H9 (cell line): Measurements from ENCODE around the gene DCAF4. TPM values are rescaled to one million over a fixed set of nuclear protein-coding genes. Genes with fewer than 3 reads are reported as not detected.

ENCODE experiments used
- DNase-seq: peaks from one replicate; pipeline ENCODE4 v3.0.0-alpha.2; 2017
- H2AFZ ChIP-seq: one replicate; pipeline ENCODE4 v1.6.1; 2013; ENCODE audit warnings: mild to moderate bottlenecking, low read length, control low read depth, moderate library complexity
- H2AK5ac ChIP-seq: 2 replicates; pipeline ENCODE4 v1.6.1; 2013; ENCODE audit warnings: low read length, control low read depth, mixed read lengths; ENCODE audit not compliant: insufficient read length
- H2BK120ac ChIP-seq: one replicate; pipeline ENCODE4 v1.6.1; 2013; ENCODE audit warnings: low read depth, mild to moderate bottlenecking, low read length, control low read depth, inconsistent platforms; ENCODE audit not compliant: poor library complexity, severe bottlenecking
- H2BK12ac ChIP-seq: 2 replicates; pipeline ENCODE4 v1.6.1; 2013; ENCODE audit warnings: low read length, control low read depth, mixed read lengths, low read depth; ENCODE audit not compliant: insufficient read length
- H2BK15ac ChIP-seq: 2 replicates; pipeline ENCODE4 v1.6.1; 2013; ENCODE audit warnings: low read depth, low read length, control low read depth
- H2BK20ac ChIP-seq: one replicate; pipeline ENCODE4 v1.6.1; 2013; ENCODE audit warnings: low read depth, mild to moderate bottlenecking, low read length, control low read depth, inconsistent platforms; ENCODE audit not compliant: poor library complexity, severe bottlenecking
- H2BK5ac ChIP-seq: 2 replicates; pipeline ENCODE4 v1.6.1; 2013; ENCODE audit warnings: low read length, control low read depth, mixed read lengths; ENCODE audit not compliant: insufficient read length
- H3K14ac ChIP-seq: 2 replicates; pipeline ENCODE4 v1.6.1; 2013; ENCODE audit warnings: low read length, control low read depth; ENCODE audit not compliant: insufficient read depth
- H3K18ac ChIP-seq: 2 replicates; pipeline ENCODE4 v1.6.1; 2013; ENCODE audit warnings: low read depth, mild to moderate bottlenecking, mixed read lengths, low read length, control low read depth; ENCODE audit not compliant: insufficient read length
- H3K23ac ChIP-seq: 2 replicates; pipeline ENCODE4 v1.6.1; 2013; ENCODE audit warnings: low read length, control low read depth, mixed read lengths, low read depth; ENCODE audit not compliant: insufficient read length
- H3K23me2 ChIP-seq: 2 replicates; pipeline ENCODE4 v1.6.1; 2013; ENCODE audit warnings: low read depth, mild to moderate bottlenecking, mixed read lengths, low read length, control low read depth; ENCODE audit not compliant: insufficient read length, poor library complexity, severe bottlenecking
- H3K27ac ChIP-seq: 2 replicates; pipeline ENCODE4 v1.5.1; 2013; ENCODE audit warnings: low read length, control low read depth, mixed read lengths, low read depth; ENCODE audit not compliant: insufficient read length
- H3K27me3 ChIP-seq: 2 replicates; pipeline ENCODE4 v1.6.1; 2013; ENCODE audit warnings: low read length, control low read depth, inconsistent platforms; ENCODE audit not compliant: insufficient read depth
- H3K4ac ChIP-seq: 2 replicates; pipeline ENCODE4 v1.6.1; 2013; ENCODE audit warnings: low read depth, mild to moderate bottlenecking, control low read depth, inconsistent platforms, low read length, moderate library complexity
- H3K4me1 ChIP-seq: 2 replicates; pipeline ENCODE4 v1.6.1; 2013; ENCODE audit warnings: low read length, control low read depth, inconsistent platforms; ENCODE audit not compliant: insufficient read depth
- H3K4me2 ChIP-seq: 2 replicates; pipeline ENCODE4 v1.6.1; 2013; ENCODE audit warnings: low read length, control low read depth, mixed read lengths; ENCODE audit not compliant: insufficient read length, insufficient read depth
- H3K56ac ChIP-seq: 2 replicates; pipeline ENCODE4 v1.6.1; 2013; ENCODE audit warnings: low read depth, mild to moderate bottlenecking, mixed read lengths, low read length, control low read depth; ENCODE audit not compliant: insufficient read length
- H3K79me1 ChIP-seq: 2 replicates; pipeline ENCODE4 v1.6.1; 2013; ENCODE audit warnings: low read depth, mild to moderate bottlenecking, moderate library complexity, low read length, control low read depth, inconsistent platforms; ENCODE audit not compliant: insufficient read depth, poor library complexity, severe bottlenecking
- H3K79me2 ChIP-seq: 2 replicates; pipeline ENCODE4 v1.6.1; 2013; ENCODE audit warnings: low read length, control low read depth, inconsistent platforms; ENCODE audit not compliant: insufficient read depth
- H3K9ac ChIP-seq: 2 replicates; pipeline ENCODE4 v1.6.1; 2013; ENCODE audit warnings: low read length, control low read depth, mixed read lengths; ENCODE audit not compliant: insufficient read length; ENCODE audit errors: extremely low read depth
- H3K9me3 ChIP-seq: one replicate; pipeline ENCODE4 v1.6.1; 2013; ENCODE audit warnings: low read depth, low read length, inconsistent platforms; ENCODE audit not compliant: control insufficient read depth
- H3T11ph ChIP-seq: one replicate; pipeline ENCODE4 v1.6.1; 2013; ENCODE audit warnings: mild to moderate bottlenecking, low read length, control low read depth, inconsistent platforms
- H4K20me1 ChIP-seq: one replicate; pipeline ENCODE4 v1.6.1; 2013; ENCODE audit not compliant: control insufficient read depth, insufficient read length, insufficient read depth
- H4K5ac ChIP-seq: 2 replicates; pipeline ENCODE4 v1.6.1; 2013; ENCODE audit warnings: low read depth, mild to moderate bottlenecking, mixed read lengths, low read length, control low read depth; ENCODE audit not compliant: insufficient read length
- H4K8ac ChIP-seq: replicated peaks from 2 replicates; pipeline ENCODE4 v1.6.1; 2013; ENCODE audit warnings: low read length, control low read depth, mixed read lengths, low read depth; ENCODE audit not compliant: insufficient read length
- H4K91ac ChIP-seq: 2 replicates; pipeline ENCODE4 v1.6.1; 2013; ENCODE audit warnings: low read depth, mild to moderate bottlenecking, moderate library complexity, mixed read lengths, low read length, control low read depth; ENCODE audit not compliant: insufficient read length
- H3K27ac Mint-ChIP-seq, 3 experiments: 2 replicates in 2 of 3; 3 replicates in 1 of 3; pipeline ENCODE4 v1.8.0; 2020 to 2021; ENCODE audit warnings: mixed read lengths in 3 of 3, mild to moderate bottlenecking in 1 of 3, moderate library complexity in 1 of 3
- H3K27me3 Mint-ChIP-seq: 2 replicates; pipeline ENCODE4 v1.8.0; 2021; ENCODE audit warnings: low read depth, mild to moderate bottlenecking, moderate library complexity, mixed read lengths
- H3K36me3 Mint-ChIP-seq, 3 experiments: 2 replicates in 2 of 3; 3 replicates in 1 of 3; pipeline ENCODE4 v1.8.0; 2020 to 2021; ENCODE audit warnings: low read depth in 3 of 3, mixed read lengths in 3 of 3; ENCODE audit not compliant: insufficient read depth in 1 of 3
- H3K4me1 Mint-ChIP-seq, 2 experiments: 2 replicates each; pipeline ENCODE4 v1.8.0; 2020; ENCODE audit warnings: mixed read lengths in 2 of 2
- H3K4me3 Mint-ChIP-seq, 2 experiments: 2 replicates in 1 of 2; 3 replicates in 1 of 2; pipeline ENCODE4 v1.8.0; 2020 to 2021; ENCODE audit warnings: mild to moderate bottlenecking in 2 of 2, mixed read lengths in 2 of 2, moderate library complexity in 1 of 2
- H3K9me3 Mint-ChIP-seq, 2 experiments: 2 replicates in 1 of 2; 3 replicates in 1 of 2; pipeline ENCODE4 v1.8.0; 2020; ENCODE audit warnings: mild to moderate bottlenecking in 2 of 2, mixed read lengths in 2 of 2, moderate library complexity in 1 of 2
- WGBS: extraction: QIAGEN DNeasy Blood & Tissue Kit; methylation state at CpG from one replicate; pipeline ENCODE4 v1.1.7; 2013; ENCODE audit warnings: missing lambda C conversion rate, low lambda C conversion rate, mixed read lengths; ENCODE audit not compliant: insufficient read length; ENCODE audit errors: extremely low coverage; 5-methylcytosine and 5-hydroxymethylcytosine counted together
- total RNA-seq: library from RNA; stranded (reverse); gene quantifications from 2 replicates; pipeline ENCODE4 v1.2.1, GENCODE V29; 2021
- TF ChIP-seq, protein P1 (sequence below): fragments of 200-600 bp; sonication (generic); conservative IDR thresholded peaks from 3 replicates; pipeline ENCODE4 v1.8.0; 2021; ENCODE audit warnings: antibody characterized with exemption, mild to moderate bottlenecking

DCAF4 gene
- total RNA-seq, 1 experiment from 2014 or later, result 32.0 TPM

DNA sequence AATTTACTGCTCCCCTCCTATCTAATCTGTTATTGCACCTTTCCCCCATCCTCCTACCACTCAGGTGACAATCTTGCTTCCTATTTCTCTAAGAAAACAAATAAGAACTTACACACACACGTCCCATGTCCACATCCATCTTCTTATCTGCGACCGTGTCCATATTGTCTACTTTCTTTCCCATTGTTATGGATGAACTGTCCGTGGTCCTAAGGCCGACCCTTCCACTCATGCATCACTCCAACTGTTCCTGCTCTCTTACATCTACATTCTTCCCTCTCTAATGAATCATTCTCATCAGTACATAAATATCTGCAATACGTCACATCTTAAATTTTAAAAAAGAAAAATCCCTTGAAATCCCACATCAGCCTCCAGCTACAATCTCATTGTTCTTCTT, 70.7 kb downstream of the DCAF4 start:
- Histone ChIP-seq H3K4me1 (no peaks in the 10 kb centered on the region; the same call in 1 of the 2 replicates), H3K14ac (no peak overlapping the region), H2BK20ac (no peak overlapping the region), H4K8ac (no peak overlapping the region), H3K4me2 (no peak overlapping the region), H3T11ph (no peak overlapping the region), H3K9ac (no peak overlapping the region), H4K5ac (no peak overlapping the region), H3K9me3 (no peaks in the 10 kb centered on the region), H2BK12ac (no peak overlapping the region), H4K20me1 (no peaks in the 10 kb centered on the region), H3K79me1 (no peaks in the 10 kb centered on the region), H3K4ac (no peak overlapping the region), H2AK5ac (no peak overlapping the region), H3K18ac (no peak overlapping the region), H2BK15ac (no peak overlapping the region), H3K23me2 (no peaks in the 10 kb centered on the region), H3K79me2 (no peaks in the 10 kb centered on the region), H3K27ac (no peak overlapping the region), H3K56ac (no peak overlapping the region), H3K23ac (no peak overlapping the region), H2BK120ac (no peak overlapping the region), H3K27me3 (no peaks in the 10 kb centered on the region), H4K91ac (no peak overlapping the region), H2BK5ac (no peak overlapping the region), H2AFZ (no peak overlapping the region)
- DNase-seq, result no peak
- Mint-ChIP-seq H3K27me3 (no peaks in the 10 kb centered on the region), H3K9me3 (no peaks in the 10 kb centered on the region), H3K4me3 (no peak overlapping the region), H3K36me3 (peaks cover 9 to 37% (median 30%) of the 10 kb centered on the region in 3 experiments; a peak in 5 of 7 replicates), H3K4me1 (peaks cover 12 to 21% of the 10 kb centered on the region in 2 experiments), H3K27ac (no peak overlapping the region)
- TF ChIP-seq, protein P1, sequence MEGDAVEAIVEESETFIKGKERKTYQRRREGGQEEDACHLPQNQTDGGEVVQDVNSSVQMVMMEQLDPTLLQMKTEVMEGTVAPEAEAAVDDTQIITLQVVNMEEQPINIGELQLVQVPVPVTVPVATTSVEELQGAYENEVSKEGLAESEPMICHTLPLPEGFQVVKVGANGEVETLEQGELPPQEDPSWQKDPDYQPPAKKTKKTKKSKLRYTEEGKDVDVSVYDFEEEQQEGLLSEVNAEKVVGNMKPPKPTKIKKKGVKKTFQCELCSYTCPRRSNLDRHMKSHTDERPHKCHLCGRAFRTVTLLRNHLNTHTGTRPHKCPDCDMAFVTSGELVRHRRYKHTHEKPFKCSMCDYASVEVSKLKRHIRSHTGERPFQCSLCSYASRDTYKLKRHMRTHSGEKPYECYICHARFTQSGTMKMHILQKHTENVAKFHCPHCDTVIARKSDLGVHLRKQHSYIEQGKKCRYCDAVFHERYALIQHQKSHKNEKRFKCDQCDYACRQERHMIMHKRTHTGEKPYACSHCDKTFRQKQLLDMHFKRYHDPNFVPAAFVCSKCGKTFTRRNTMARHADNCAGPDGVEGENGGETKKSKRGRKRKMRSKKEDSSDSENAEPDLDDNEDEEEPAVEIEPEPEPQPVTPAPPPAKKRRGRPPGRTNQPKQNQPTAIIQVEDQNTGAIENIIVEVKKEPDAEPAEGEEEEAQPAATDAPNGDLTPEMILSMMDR, result no peak
- 100% methylated on average over 3 of the region's 6 CpGs for WGBS
